Stimulated activated effector memory CD8-positive, alpha-beta T cell treated with anti-CD3 and anti-CD28 coated beads, Interleukin-12 subunit alpha, Interleukin-12 subunit beta, amount 100 ng/mL, for 72 hours (primary cell): ENCODE measurements around the gene TUBA1C.
"Not testable (repeated sequence)": the region's sequence is repeated elsewhere in the genome, so short reads cannot be mapped to it uniquely, and the experiment has no call there.

Experiments
- ATAC-seq: fragments of 150-1000 bp; cut with Tn5 transposase; 2 replicates; pipeline ENCODE4 v1.10.0; 2021
- DNase-seq, 2 donors: peaks; one replicate each; pipeline ENCODE4 v3.0.0; 2021 to 2022; ENCODE audit warnings: low spot score in 2 of 2
- H3K27ac Mint-ChIP-seq: one replicate; pipeline ENCODE4 v1.8.0; 2022; ENCODE audit warnings: mild to moderate bottlenecking, mixed read lengths
- H3K36me3 Mint-ChIP-seq: one replicate; pipeline ENCODE4 v1.8.0; 2022; ENCODE audit warnings: mild to moderate bottlenecking, mixed read lengths
- H3K4me1 Mint-ChIP-seq: one replicate; pipeline ENCODE4 v1.8.0; 2022; ENCODE audit warnings: mixed read lengths
- H3K4me3 Mint-ChIP-seq: one replicate; pipeline ENCODE4 v1.8.0; 2022; ENCODE audit warnings: mild to moderate bottlenecking, mixed read lengths
- H3K9me3 Mint-ChIP-seq: one replicate; pipeline ENCODE4 v1.8.0; 2022; ENCODE audit warnings: mixed read lengths

The TUBA1C gene

GRCh38 chr12:49272790-49273725 is 8.2 kb downstream of the TUBA1C start:
- ATAC-seq (no peak), DNase-seq (no peak)
- Mint-ChIP-seq H3K4me3 (no peak overlapping the region), H3K9me3 (no peaks in the 10 kb centered on the region), H3K36me3 (peaks cover 72% of the 10 kb centered on the region), H3K4me1 (peaks cover 14% of the 10 kb centered on the region), H3K27ac (no peak overlapping the region)

- no peaks in the 10 kb centered on the region for H3K9me3 Mint-ChIP-seq
- ATAC-seq (no peak), DNase-seq (no peak)
- no peak overlapping the region for H3K27ac Mint-ChIP-seq
- no peak overlapping the region for H3K4me3 Mint-ChIP-seq
- peaks cover 64% of the 10 kb centered on the region for H3K36me3 Mint-ChIP-seq
- H3K4me1 Mint-ChIP-seq: peaks cover 7% of the 10 kb centered on the region
Measured at GRCh38 chr12:49273726-49274395, 9.0 kb downstream of the TUBA1C start.

- Mint-ChIP-seq H3K36me3 (peaks cover 58% of the 10 kb centered on the region), H3K4me3 (no peak overlapping the region), H3K4me1 (peaks cover 2% of the 10 kb centered on the region), H3K27ac (no peak overlapping the region), H3K9me3 (no peaks in the 10 kb centered on the region)
- DNase-seq (no peak), ATAC-seq (no peak)
Measured at GRCh38 chr12:49274396-49275069, 9.7 kb downstream of the TUBA1C start.

GRCh38 chr12:49276304-49277290 is 11.7 kb downstream of the TUBA1C start:
- DNase-seq (no peak), ATAC-seq (peak; percentile 12)
- no peaks in the 10 kb centered on the region for H3K9me3 Mint-ChIP-seq
- no peak overlapping the region for H3K4me3 Mint-ChIP-seq
- H3K27ac Mint-ChIP-seq: no peak overlapping the region
- no peaks in the 10 kb centered on the region for H3K4me1 Mint-ChIP-seq
- peaks cover 37% of the 10 kb centered on the region for H3K36me3 Mint-ChIP-seq

- H3K27ac Mint-ChIP-seq: no peak overlapping the region
- H3K36me3 Mint-ChIP-seq: peaks cover 28% of the 10 kb centered on the region
- no peaks in the 10 kb centered on the region for H3K4me1 Mint-ChIP-seq
- no peaks in the 10 kb centered on the region for H3K9me3 Mint-ChIP-seq
- ATAC-seq (peak; percentile 18), DNase-seq (no peak)
- H3K4me3 Mint-ChIP-seq: no peak overlapping the region
Measured at GRCh38 chr12:49277466-49277865, 12.6 kb downstream of the TUBA1C start.

GRCh38 chr12:49279706-49280159 is 14.9 kb downstream of the TUBA1C start:
- no peak overlapping the region for H3K27ac Mint-ChIP-seq
- DNase-seq (no peak), ATAC-seq (no peak)
- H3K4me1 Mint-ChIP-seq: no peaks in the 10 kb centered on the region
- H3K9me3 Mint-ChIP-seq: no peaks in the 10 kb centered on the region
- H3K4me3 Mint-ChIP-seq: no peak overlapping the region
- H3K36me3 Mint-ChIP-seq: peaks cover 6% of the 10 kb centered on the region

GRCh38 chr12:49280545-49280944 is 15.7 kb downstream of the TUBA1C start:
- H3K9me3 Mint-ChIP-seq, H3K36me3 Mint-ChIP-seq, H3K27ac Mint-ChIP-seq, H3K4me1 Mint-ChIP-seq, H3K4me3 Mint-ChIP-seq, DNase-seq, ATAC-seq: not testable (repeated sequence)

- ATAC-seq (no peak), DNase-seq (no peak)
- H3K4me1 Mint-ChIP-seq: no peaks in the 10 kb centered on the region
- H3K27ac Mint-ChIP-seq: no peak overlapping the region
- no peaks in the 10 kb centered on the region for H3K36me3 Mint-ChIP-seq
- no peaks in the 10 kb centered on the region for H3K9me3 Mint-ChIP-seq
- H3K4me3 Mint-ChIP-seq: no peak overlapping the region
Measured at GRCh38 chr12:49282302-49282701, 17.4 kb downstream of the TUBA1C start.

- ATAC-seq: not testable (repeated sequence)
Measured at GRCh38 chr12:49282740-49283375, 18.0 kb downstream of the TUBA1C start.

GRCh38 chr12:49283541-49284429 is 18.9 kb downstream of the TUBA1C start:
- Mint-ChIP-seq H3K36me3 (no peaks in the 10 kb centered on the region), H3K27ac (no peak overlapping the region), H3K9me3 (no peaks in the 10 kb centered on the region), H3K4me3 (no peak overlapping the region), H3K4me1 (no peaks in the 10 kb centered on the region)
- ATAC-seq (no peak), DNase-seq (no peak)

More at GRCh38 chr12:49282740-49283375, 18.0 kb downstream of the TUBA1C start:
- DNase-seq, H3K4me3 Mint-ChIP-seq, H3K9me3 Mint-ChIP-seq, H3K36me3 Mint-ChIP-seq, H3K27ac Mint-ChIP-seq, H3K4me1 Mint-ChIP-seq: not testable (repeated sequence)

GRCh38 chr12:49284672-49285071 is 19.8 kb downstream of the TUBA1C start:
- no peaks in the 10 kb centered on the region for H3K36me3 Mint-ChIP-seq
- no peaks in the 10 kb centered on the region for H3K9me3 Mint-ChIP-seq
- no peak overlapping the region for H3K4me3 Mint-ChIP-seq
- H3K4me1 Mint-ChIP-seq: no peaks in the 10 kb centered on the region
- ATAC-seq: no peak
- H3K27ac Mint-ChIP-seq: no peak overlapping the region
- no peak for DNase-seq

GRCh38 chr12:49287876-49288275 is 23.0 kb downstream of the TUBA1C start:
- H3K4me1 Mint-ChIP-seq: no peaks in the 10 kb centered on the region
- DNase-seq (no peak), ATAC-seq (no peak)
- H3K27ac Mint-ChIP-seq: no peak overlapping the region
- no peak overlapping the region for H3K4me3 Mint-ChIP-seq
- H3K9me3 Mint-ChIP-seq: no peaks in the 10 kb centered on the region
- no peaks in the 10 kb centered on the region for H3K36me3 Mint-ChIP-seq

- Mint-ChIP-seq H3K4me1 (no peaks in the 10 kb centered on the region), H3K4me3 (no peak overlapping the region), H3K36me3 (no peaks in the 10 kb centered on the region), H3K27ac (no peak overlapping the region), H3K9me3 (no peaks in the 10 kb centered on the region)
- ATAC-seq (peak; percentile 67), DNase-seq (peak; percentile 60 to 83)
Measured at GRCh38 chr12:49288412-49288853, 23.6 kb downstream of the TUBA1C start.
